CD14-positive monocyte (primary cell): Measurements from ENCODE around the gene HSP90B1. TPM values are rescaled to one million over a fixed set of nuclear protein-coding genes. Genes with fewer than 3 reads are reported as not detected.

Experiments used
- DNase-seq, 3 donors: peaks; one replicate each; pipeline ENCODE4 v3.0.0-alpha.2; 2011 to 2022
- H2AFZ ChIP-seq: 2 replicates; pipeline ENCODE4 v1.6.0; 2012; ENCODE audit warnings: mild to moderate bottlenecking, low read depth, low read length, inconsistent platforms; ENCODE audit not compliant: insufficient read depth, poor library complexity, severe bottlenecking
- H3K27ac ChIP-seq, 2 donors: 1 replicate in 1 of 2; 2 replicates in 1 of 2; pipeline ENCODE4 v1.5.1; 2012 to 2013; ENCODE audit warnings: low read length in 2 of 2, control low read depth in 1 of 2, inconsistent platforms in 1 of 2, low read depth in 1 of 2, mild to moderate bottlenecking in 1 of 2
- H3K27me3 ChIP-seq, 2 donors: one replicate each; pipeline versions ENCODE4 v1.6.0 to v1.6.1; 2011 to 2013; ENCODE audit warnings: low read length in 2 of 2; ENCODE audit not compliant: control insufficient read depth in 2 of 2, insufficient read depth in 2 of 2
- H3K36me3 ChIP-seq, 2 donors: replicated peaks in 1 of 2; 1 replicate in 1 of 2; 2 replicates in 1 of 2; pipeline versions ENCODE4 v1.5.1 to v1.6.1; 2012 to 2013; ENCODE audit warnings: low read length in 2 of 2, control low read depth in 1 of 2, inconsistent platforms in 1 of 2, mild to moderate bottlenecking in 1 of 2; ENCODE audit not compliant: insufficient read depth in 2 of 2, control insufficient read depth in 1 of 2
- H3K4me1 ChIP-seq, 2 donors: 1 replicate in 1 of 2; 2 replicates in 1 of 2; pipeline versions ENCODE4 v1.5.1 to v1.6.1; 2012 to 2013; ENCODE audit warnings: low read length in 2 of 2, control low read depth in 1 of 2, inconsistent platforms in 1 of 2, mild to moderate bottlenecking in 1 of 2, moderate library complexity in 1 of 2; ENCODE audit not compliant: insufficient read depth in 2 of 2, control insufficient read depth in 1 of 2
- H3K4me2 ChIP-seq: replicated peaks from 2 replicates; pipeline ENCODE3; 2012; ENCODE audit warnings: low read length, moderate library complexity, mild to moderate bottlenecking; ENCODE audit not compliant: poor library complexity, severe bottlenecking; ENCODE audit errors: extremely low read depth
- H3K4me3 ChIP-seq, 3 experiments: fragments of 200-600 bp in 1 of 3; sonication (generic) in 1 of 3; replicated peaks in 1 of 3; 1 replicate in 2 of 3; 2 replicates in 1 of 3; pipeline ENCODE4 v1.5.1; 2011 to 2013; ENCODE audit warnings: low read length in 3 of 3, mild to moderate bottlenecking in 3 of 3, control low read depth in 2 of 3, low read depth in 2 of 3, inconsistent platforms in 1 of 3, moderate library complexity in 1 of 3
- H3K79me2 ChIP-seq: 2 replicates; pipeline ENCODE4 v1.6.0; 2012; ENCODE audit warnings: mild to moderate bottlenecking, control low read depth, inconsistent platforms, low read length, moderate library complexity; ENCODE audit not compliant: insufficient read depth
- H3K9ac ChIP-seq: 2 replicates; pipeline ENCODE4 v1.6.0; 2017; ENCODE audit warnings: low read length, mild to moderate bottlenecking; ENCODE audit not compliant: insufficient read depth, poor library complexity, severe bottlenecking
- H3K9me3 ChIP-seq, 2 donors: replicated peaks in 1 of 2; 1 replicate in 1 of 2; 2 replicates in 1 of 2; pipeline versions ENCODE4 v1.5.1 to v1.6.1; 2012 to 2013; ENCODE audit warnings: low read length in 2 of 2, control low read depth in 1 of 2; ENCODE audit not compliant: control insufficient read depth in 1 of 2, insufficient read depth in 1 of 2
- H4K20me1 ChIP-seq: 2 replicates; pipeline ENCODE4 v1.6.0; 2012; ENCODE audit warnings: mild to moderate bottlenecking, low read length, control low read depth, moderate library complexity; ENCODE audit not compliant: insufficient read depth
- H3K27ac Mint-ChIP-seq, 7 donors: one replicate each; pipeline ENCODE4 v1.8.0; 2020; ENCODE audit warnings: mild to moderate bottlenecking in 7 of 7, mixed read lengths in 7 of 7, moderate library complexity in 6 of 7, inconsistent platforms in 2 of 7
- H3K27me3 Mint-ChIP-seq, 3 donors: one replicate each; pipeline ENCODE4 v1.8.0; 2021 to 2022; ENCODE audit warnings: low read depth in 3 of 3, mild to moderate bottlenecking in 3 of 3, mixed read lengths in 3 of 3, moderate library complexity in 3 of 3, inconsistent platforms in 1 of 3
- H3K36me3 Mint-ChIP-seq, 2 donors: one replicate each; pipeline ENCODE4 v1.8.0; 2020; ENCODE audit warnings: mixed read lengths in 2 of 2, inconsistent platforms in 1 of 2, mild to moderate bottlenecking in 1 of 2
- H3K4me1 Mint-ChIP-seq: one replicate; pipeline ENCODE4 v1.8.0; 2020; ENCODE audit warnings: mild to moderate bottlenecking, mixed read lengths
- H3K4me3 Mint-ChIP-seq, 2 donors: one replicate each; pipeline ENCODE4 v1.8.0; 2020; ENCODE audit warnings: mild to moderate bottlenecking in 2 of 2, mixed read lengths in 2 of 2, moderate library complexity in 1 of 2
- H3K9me3 Mint-ChIP-seq, 7 donors: one replicate each; pipeline ENCODE4 v1.8.0; 2020 to 2022; ENCODE audit warnings: mixed read lengths in 7 of 7, mild to moderate bottlenecking in 6 of 7, moderate library complexity in 6 of 7, inconsistent platforms in 2 of 7
- CTCF ChIP-seq: fragments of 200-600 bp; IDR thresholded peaks from one replicate; pipeline ENCODE4 v1.8.0; 2022; ENCODE audit warnings: antibody characterized with exemption, mild to moderate bottlenecking
- WGBS: methylation state at CpG from one replicate; pipeline ENCODE4 v1.1.5; 2013; ENCODE audit warnings: missing lambda C conversion rate; ENCODE audit not compliant: insufficient coverage; 5-methylcytosine and 5-hydroxymethylcytosine counted together
- intact Hi-C, 2 donors: fragments of 100-400 bp; cut with micrococcal nuclease; formaldehyde crosslinking; loops; one replicate each; pipeline versions ENCODE4 v1.15.0 to v1.15.1; 2023
- polyA plus RNA-seq, 3 donors: library from polyadenylated mRNA; depleted of rRNA in 1 of 3; unstranded in 2 of 3; stranded (reverse) in 1 of 3; fragments of 300-500 nt in 2 of 3; fragments of >200 nt in 1 of 3; fragmentation: Illumina TruSeq in 2 of 3; gene quantifications; 1 replicate in 2 of 3; 2 replicates in 1 of 3; pipeline ENCODE4 v1.2.3, GENCODE V29; 2012 to 2021

Gene HSP90B1
- polyA plus RNA-seq, 3 donors: 97.9 to 177 (median 108) TPM

- DNase-seq: no peak
- WGBS: 0% methylated on average over 1 of the region's 11 CpGs
- Mint-ChIP-seq H3K4me3 (peak overlapping the region; percentile 93 to 97), H3K4me1 (peaks cover 31% of the 10 kb centered on the region), H3K36me3 (peaks cover 9 to 12% of the 10 kb centered on the region in 2 donors), H3K27ac (peak overlapping the region; percentile 94 to 98 (median 97)), H3K27me3 (peaks cover 0 to 2% (median 0%) of the 10 kb centered on the region in 3 donors), H3K9me3 (peaks cover 0 to 1% (median 0%) of the 10 kb centered on the region in 7 donors)
- Histone ChIP-seq H3K4me3 (peak overlapping the region; percentile 56 to 95 (median 84)), H3K36me3 (peaks cover 0 to 18% of the 10 kb centered on the region in 2 donors), H3K4me1 (peaks cover 20 to 28% of the 10 kb centered on the region in 2 donors), H3K27me3 (no peaks in the 10 kb centered on the region), H3K9me3 (no peaks in the 10 kb centered on the region), H4K20me1 (peaks cover 20% of the 10 kb centered on the region), H3K79me2 (peaks cover 65% of the 10 kb centered on the region), H3K4me2 (peak overlapping the region; percentile 87), H3K9ac (peak overlapping the region; percentile 96), H3K27ac (peak overlapping the region; percentile 74 to 92), H2AFZ (peak overlapping the region; percentile 95)
- intact Hi-C loops: loop anchor here (1.0 to 10.0 kb wide), 4 partner anchors 8 to 1150 kb away; partner anchors contain the start of gene HSP90B1 (in 1 of the 2)
- no peak for TF ChIP-seq CTCF
Observed at GRCh38 chr12:103965255-103965589, 35.0 kb downstream of the HSP90B1 start.

GRCh38 chr12:103965590-103966504, 35.6 kb downstream of the HSP90B1 start, which contains the start of gene TDG:
TSS of gene TDG (plus strand) at chr12:103965872. CDS start at chr12:103966038, 166 bp downstream.
- Histone ChIP-seq H3K4me1 (peaks cover 20 to 28% of the 10 kb centered on the region in 2 donors), H3K4me2 (peak within 1 kb of the TSS; percentile 87), H3K27me3 (no peaks in the 10 kb centered on the region), H3K9me3 (no peaks in the 10 kb centered on the region), H3K79me2 (peaks cover 71% of the 10 kb centered on the region), H3K36me3 (peaks cover 0 to 18% of the 10 kb centered on the region in 2 donors), H3K27ac (peak within 1 kb of the TSS; percentile 74 to 92), H2AFZ (peak within 1 kb of the TSS; percentile 95), H4K20me1 (peaks cover 26% of the 10 kb centered on the region), H3K9ac (peak within 1 kb of the TSS; percentile 96), H3K4me3 (peak within 1 kb of the TSS; percentile 56 to 95 (median 84))
- peak; percentile 8 for TF ChIP-seq CTCF
- peaks cover 31% of the 10 kb centered on the region for H3K4me1 Mint-ChIP-seq
- H3K9me3 Mint-ChIP-seq: peaks cover 0 to 1% (median 0%) of the 10 kb centered on the region in 7 donors
- 2% methylated on average over 53 of the region's 64 CpGs for WGBS
- peaks cover 0 to 2% (median 0%) of the 10 kb centered on the region in 3 donors for H3K27me3 Mint-ChIP-seq
- peak within 1 kb of the TSS; percentile 93 to 97 for H3K4me3 Mint-ChIP-seq
- peak; percentile 93 to 97 (median 96) for DNase-seq
- H3K36me3 Mint-ChIP-seq: peaks cover 9 to 12% of the 10 kb centered on the region in 2 donors
- H3K27ac Mint-ChIP-seq: peak within 1 kb of the TSS; percentile 94 to 98 (median 97)
- intact Hi-C loops: loop anchor here (1.0 to 10.0 kb wide), 4 partner anchors 9 to 1149 kb away; partner anchors contain the start of gene HSP90B1 (in 1 of the 2)
